Activated CD4-positive, CD25-positive, alpha-beta regulatory T cell treated with anti-CD3 and anti-CD28 coated beads, Interleukin-2, amount 50 U/mL, for 16 hours (primary cell): Measurements from ENCODE around the gene DCAF8.
"Not testable (repeated sequence)": the region's sequence is repeated elsewhere in the genome, so short reads cannot be mapped to it uniquely, and the experiment has no call there.

ENCODE experiments used
- DNase-seq: peaks from one replicate; pipeline ENCODE4 v3.0.0-alpha.2; 2020; ENCODE audit warnings: low read depth, low spot score

Gene DCAF8

GRCh38 chr1:160261893-160262794 is at the start of gene DCAF8:
Gene DCAF8 (minus strand): TSS chr1:160262549. CDS start chr1:160244008, 18,541 bp downstream.
- DNase-seq: peak; percentile 98

- DNase-seq: no peak
Observed at GRCh38 chr1:160309571-160309970, 47.2 kb upstream of the DCAF8 start.

DNA sequence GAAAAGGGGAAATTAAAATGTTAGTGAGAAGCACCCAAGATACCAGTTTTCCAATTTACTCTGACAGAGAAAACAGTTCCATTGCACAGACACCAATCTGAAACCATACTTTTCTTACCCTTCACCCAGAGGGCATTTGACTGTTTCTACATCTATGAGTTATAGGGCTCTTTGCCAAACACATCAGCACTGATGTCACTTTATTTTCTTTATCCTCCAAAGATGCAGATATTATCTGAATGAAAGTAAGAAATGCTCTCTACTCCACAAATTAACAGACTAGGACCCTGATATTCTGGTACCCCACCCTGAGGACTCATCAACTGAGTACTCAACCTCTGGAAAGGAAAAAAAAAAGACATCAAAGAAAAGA is 46.8 kb upstream of the DCAF8 start:
- DNase-seq: no peak

DNA sequence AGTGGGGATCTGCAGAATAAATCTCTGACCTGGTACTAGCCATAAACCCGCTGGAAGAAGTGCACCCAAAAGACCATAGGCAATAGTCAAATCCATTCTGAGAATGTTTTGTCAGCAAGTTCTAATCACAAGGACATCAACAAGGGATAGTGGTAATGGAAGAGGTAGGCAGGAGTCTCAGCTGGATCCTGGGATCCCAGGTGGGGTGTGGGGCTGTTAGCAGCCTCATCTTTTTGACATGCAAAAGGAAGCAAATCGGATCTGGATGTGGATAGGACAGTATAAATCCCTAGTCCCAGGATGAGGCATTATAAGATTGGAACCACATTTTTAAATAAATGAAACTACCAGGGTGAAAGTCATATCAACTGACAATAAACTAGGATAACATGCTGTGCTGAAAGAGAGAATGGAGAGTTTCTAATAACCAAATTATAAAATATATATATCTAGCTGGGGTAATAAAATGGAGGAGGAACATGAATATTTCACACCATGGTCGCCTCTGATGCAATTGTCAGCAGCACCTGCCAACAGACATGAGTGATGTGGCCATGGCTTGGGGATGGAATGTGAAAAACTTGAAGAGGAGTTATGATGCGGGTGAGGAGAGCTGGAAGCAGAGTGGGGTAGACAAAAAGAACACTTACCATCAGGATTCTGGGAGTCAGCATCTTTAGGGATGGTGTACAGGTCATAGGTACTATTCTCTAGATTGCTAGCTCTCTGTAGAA is 46.3 kb upstream of the DCAF8 start:
- no peak for DNase-seq

GRCh38 chr1:160307118-160307791 is 44.9 kb upstream of the DCAF8 start:
- DNase-seq: no peak

DNA sequence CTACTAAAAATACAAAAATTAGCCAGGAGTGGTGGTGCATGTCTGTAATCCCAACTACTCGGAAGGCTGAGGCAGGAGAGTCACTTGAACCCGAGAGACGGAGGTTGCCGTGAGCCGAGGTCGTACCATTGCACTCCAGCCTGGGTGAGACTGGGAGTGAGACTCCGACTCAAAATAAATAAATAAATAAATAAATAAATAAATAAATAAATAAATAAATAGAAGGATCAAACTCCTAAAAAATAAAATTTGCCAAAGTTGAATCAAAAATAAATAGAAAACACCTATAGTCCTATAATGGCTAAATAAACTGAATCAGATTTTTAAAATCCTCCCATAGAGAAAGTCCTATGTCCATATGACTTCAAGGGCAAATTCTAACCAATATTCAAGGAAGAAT is 37.8 kb upstream of the DCAF8 start:
- no peak for DNase-seq

- no peak for DNase-seq
Observed at GRCh38 chr1:160296036-160296435, 33.7 kb upstream of the DCAF8 start.

DNA sequence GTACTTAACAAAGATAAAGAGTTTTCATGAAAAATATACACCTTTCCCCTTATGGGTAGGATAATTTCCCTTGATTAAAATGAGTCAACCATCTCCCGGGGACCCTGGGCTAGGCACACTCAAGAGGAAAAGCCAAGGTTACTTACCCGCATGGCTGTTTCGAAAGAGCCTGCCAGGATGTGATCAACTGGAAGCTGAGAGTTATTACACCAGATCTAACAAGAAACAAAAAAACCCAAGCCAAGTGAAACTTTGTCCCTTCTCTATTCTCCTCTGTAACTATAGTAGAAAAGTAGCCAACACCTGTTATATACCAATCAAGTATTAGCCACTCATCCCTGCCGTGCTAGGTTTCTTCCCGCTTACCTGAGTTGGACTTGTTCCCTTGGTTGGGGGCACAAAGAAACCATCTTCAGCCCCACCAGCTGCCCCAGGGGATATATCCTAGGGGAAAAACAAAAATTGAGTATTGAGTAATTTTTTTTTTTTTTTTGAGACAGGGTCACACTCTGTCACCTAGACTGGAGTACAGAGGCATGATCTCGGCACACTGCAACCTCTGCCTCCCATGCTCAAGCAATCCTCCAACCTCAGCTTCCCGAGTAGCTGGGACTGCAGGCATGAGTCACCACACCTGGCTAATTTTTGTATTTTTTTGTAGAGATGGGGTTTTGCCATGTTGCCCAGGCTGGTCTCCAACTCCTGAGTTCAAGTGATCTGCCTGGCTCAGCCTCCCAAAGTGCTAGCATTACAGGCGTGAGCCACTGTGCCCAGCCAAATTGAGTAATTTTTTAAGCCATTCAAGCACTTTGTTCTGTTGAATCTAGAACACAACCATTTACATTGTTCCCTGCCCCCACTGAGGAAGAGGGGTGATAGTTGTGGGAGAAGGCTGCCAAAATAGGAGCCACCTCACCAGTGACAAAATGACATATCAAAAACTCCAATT is 30.9 kb upstream of the DCAF8 start:
- DNase-seq: no peak

DNA sequence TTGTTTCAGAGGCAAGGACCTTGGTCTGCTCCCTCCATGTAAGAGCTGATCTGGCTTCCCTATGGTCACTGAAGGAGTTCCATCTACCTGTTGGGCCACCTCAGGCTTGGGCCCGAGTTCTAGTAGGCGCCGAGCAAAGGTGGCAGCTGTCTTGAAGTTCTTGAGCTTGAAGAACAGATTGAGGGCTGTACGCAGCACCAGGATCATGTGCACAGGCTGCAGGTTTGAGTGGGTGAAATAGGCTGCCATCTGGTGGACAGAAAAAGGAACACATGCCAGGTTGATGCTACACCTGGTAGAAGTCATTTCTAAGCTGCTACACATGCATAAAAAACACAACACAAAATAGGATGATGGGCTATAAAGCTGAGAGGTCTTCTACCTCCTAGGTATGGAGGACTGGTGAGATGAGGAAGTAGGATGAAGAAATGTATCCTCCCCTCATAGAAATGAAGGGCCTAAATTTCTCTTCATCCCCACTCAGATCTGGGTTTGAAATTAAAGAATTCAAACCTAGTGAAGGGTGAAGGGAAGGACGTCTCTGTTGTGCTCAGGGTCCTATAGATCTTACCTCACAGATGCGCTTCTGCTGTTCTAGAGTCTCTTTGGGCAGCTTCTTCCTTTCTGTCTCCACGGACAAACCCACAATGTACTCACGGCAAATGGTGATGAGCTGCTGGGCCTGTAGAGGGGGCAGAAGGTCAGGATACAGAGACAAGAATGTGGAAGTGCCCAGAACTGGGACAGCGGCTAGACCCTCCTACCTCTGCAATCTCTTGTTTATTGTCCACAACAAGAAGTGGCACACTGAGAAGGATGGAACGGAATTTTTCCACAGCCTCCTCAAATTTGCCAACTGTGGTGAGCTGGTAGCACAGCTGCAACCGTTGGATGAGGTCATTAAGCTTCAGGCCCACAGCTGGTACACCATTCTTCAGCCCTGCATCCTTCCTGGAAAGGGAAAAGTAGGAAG is 29.2 kb upstream of the DCAF8 start:
- peak; percentile 42 for DNase-seq

GRCh38 chr1:160287769-160288168 is 25.4 kb upstream of the DCAF8 start:
- not testable (repeated sequence) for DNase-seq

DNA sequence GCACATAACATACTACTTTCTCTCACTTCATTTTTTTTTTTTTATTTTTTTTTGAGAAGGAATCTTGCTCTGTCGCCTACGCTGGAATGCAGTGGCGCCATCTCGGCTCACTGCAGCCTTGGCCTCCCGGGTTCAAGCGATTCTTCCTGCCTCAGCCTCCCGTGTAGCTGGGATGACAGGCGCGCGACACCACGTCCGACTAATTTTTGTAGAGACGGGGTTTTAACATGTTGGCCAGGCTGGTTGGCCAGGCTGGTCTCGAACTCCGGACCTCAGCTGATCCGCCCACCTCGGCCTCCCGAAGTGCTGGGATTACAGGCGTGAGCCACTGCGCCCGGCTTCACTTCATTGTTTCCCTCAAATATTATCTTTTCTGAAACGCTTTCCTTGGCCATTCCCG is 23.2 kb upstream of the DCAF8 start:
- no peak for DNase-seq

GRCh38 chr1:160284782-160285344 is 22.5 kb upstream of the DCAF8 start, which contains the start of gene PEX19:
Gene PEX19 (minus strand): TSS chr1:160285133. CDS start chr1:160285124, 9 bp downstream.
- peak; percentile 90 for DNase-seq

DNA sequence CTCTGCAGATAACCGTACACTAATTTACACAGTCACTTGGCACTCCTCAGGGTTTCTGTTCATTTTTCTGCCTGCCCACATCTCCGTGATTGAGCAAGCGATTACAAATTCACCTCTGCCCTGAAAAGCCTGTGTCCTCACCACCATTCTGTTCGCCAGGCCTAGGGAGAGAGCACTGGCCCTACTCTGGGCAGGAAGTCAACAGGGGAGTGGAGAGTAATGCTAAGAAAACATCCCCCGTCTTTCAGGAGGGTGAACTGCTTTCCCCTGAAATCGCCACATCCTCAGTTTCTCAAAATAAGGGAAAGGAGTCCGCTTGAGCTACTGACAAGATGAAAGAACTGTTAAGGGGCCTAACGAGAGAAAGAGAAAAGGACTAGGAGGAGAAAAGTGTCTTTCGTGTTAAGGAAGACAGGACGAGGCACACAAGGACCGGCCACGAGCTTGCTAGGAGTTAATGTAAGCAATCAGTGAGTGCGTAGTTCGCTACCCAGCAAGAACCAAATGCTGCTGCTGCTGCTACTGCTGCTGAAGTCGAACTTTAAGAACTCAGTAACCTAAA is 22.0 kb upstream of the DCAF8 start:
- no peak for DNase-seq

- DNase-seq: no peak
Observed at GRCh38 chr1:160282807-160283206, 20.5 kb upstream of the DCAF8 start.

DNA sequence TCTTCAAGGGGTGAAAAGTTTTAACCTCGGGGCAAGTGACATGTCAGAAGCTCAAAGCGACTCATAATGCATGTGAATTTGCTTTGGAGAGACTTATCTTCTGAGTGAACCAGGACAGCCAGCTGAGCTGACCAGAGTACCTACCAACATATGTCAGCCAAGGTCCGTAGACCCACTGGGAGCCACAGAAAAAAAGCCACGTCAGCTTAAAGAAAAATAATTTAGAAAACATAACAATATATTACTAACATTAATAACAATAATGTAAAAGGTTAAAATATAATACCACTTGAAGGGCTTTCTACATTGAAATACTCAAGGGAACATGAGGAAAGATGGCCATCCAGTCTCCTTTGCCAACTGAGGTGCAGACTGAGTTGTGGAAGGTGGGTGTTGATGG is 15.6 kb upstream of the DCAF8 start:
- DNase-seq: no peak

GRCh38 chr1:160277330-160277729 is 15.0 kb upstream of the DCAF8 start:
- no peak for DNase-seq

DNA sequence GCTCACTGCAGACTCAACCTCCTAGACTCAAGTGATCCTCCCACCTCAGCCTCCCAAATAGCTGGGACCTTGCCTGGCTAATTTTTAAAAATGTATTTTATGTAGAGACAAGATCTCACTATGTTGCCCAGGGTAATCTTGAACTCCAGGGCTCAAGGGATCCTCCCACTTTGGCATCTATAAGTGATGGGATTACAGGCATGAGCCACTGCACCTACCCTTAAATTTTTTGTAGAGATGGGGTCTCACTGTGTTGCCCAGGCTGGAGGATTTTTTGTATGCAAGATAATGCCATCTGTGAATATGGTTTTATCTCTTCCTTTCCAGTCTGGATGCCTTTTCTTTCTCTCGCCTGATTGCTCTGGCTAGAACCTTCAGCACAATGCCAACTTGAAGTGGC is 8.7 kb upstream of the DCAF8 start:
- no peak for DNase-seq

GRCh38 chr1:160267284-160267991 is 5.1 kb upstream of the DCAF8 start:
- no peak for DNase-seq
